H1 (cell line): Measurements from ENCODE around the gene UBE2J1. TPM values are rescaled to one million over a fixed set of nuclear protein-coding genes. Genes with fewer than 3 reads are reported as not detected.

Experiments used
- CTCF ChIA-PET: fragments of 300-600 bp; sonication (Branson Sonifier 250); formaldehyde crosslinking; loops from one replicate; lab custom pipeline; 2021; ENCODE audit not compliant: partially characterized antibody; lab: Charles Lee
- POLR2A ChIA-PET: fragments of 300-600 bp; sonication (Branson Sonifier 250); formaldehyde crosslinking; loops from one replicate; lab custom pipeline; 2021; ENCODE audit warnings: inconsistent platforms; ENCODE audit not compliant: partially characterized antibody; lab: Charles Lee
- DNase-seq, 2 experiments: peaks; one replicate each; pipeline versions ENCODE4 v3.0.0 to v3.0.0-alpha.2; 2010 to 2022; ENCODE audit warnings: low spot score in 2 of 2, low read depth in 1 of 2, mixed read lengths in 1 of 2
- FAIRE-seq: peaks from 2 replicates; lab custom pipeline; 2011; peaks lifted over from hg19 to GRCh38; lab: Jason Lieb, UNC
- H2AFZ ChIP-seq: 2 replicates; pipeline ENCODE4 v1.8.1; 2012; ENCODE audit warnings: low read length, inconsistent platforms
- H2AK5ac ChIP-seq: 2 replicates; pipeline ENCODE4 v1.6.1; 2013; ENCODE audit warnings: low read depth, low read length
- H2BK120ac ChIP-seq: replicated peaks from 2 replicates; pipeline ENCODE3; 2013; ENCODE audit warnings: low read depth, low read length, inconsistent platforms
- H2BK12ac ChIP-seq: 2 replicates; pipeline ENCODE4 v1.6.1; 2013; ENCODE audit warnings: low read depth, low read length
- H2BK15ac ChIP-seq: 2 replicates; pipeline ENCODE4 v1.6.1; 2013; ENCODE audit warnings: low read length
- H2BK20ac ChIP-seq: 2 replicates; pipeline ENCODE4 v1.6.1; 2013; ENCODE audit warnings: low read length
- H2BK5ac ChIP-seq: 2 replicates; pipeline ENCODE4 v1.6.1; 2013; ENCODE audit warnings: low read depth, low read length
- H3K14ac ChIP-seq: 2 replicates; pipeline ENCODE4 v1.6.1; 2013; ENCODE audit warnings: inconsistent platforms; ENCODE audit not compliant: insufficient read length
- H3K18ac ChIP-seq: 2 replicates; pipeline ENCODE4 v1.6.1; 2013; ENCODE audit warnings: low read length; ENCODE audit errors: extremely low read depth
- H3K23ac ChIP-seq: 2 replicates; pipeline ENCODE4 v1.6.1; 2013; ENCODE audit warnings: inconsistent platforms; ENCODE audit not compliant: insufficient read length
- H3K23me2 ChIP-seq: 2 replicates; pipeline ENCODE4 v1.6.1; 2013; ENCODE audit warnings: low read depth, low read length
- H3K27ac ChIP-seq: 2 replicates; pipeline ENCODE4 v1.6.1; 2011; ENCODE audit warnings: low read depth, low read length, inconsistent platforms
- H3K27me3 ChIP-seq, 4 experiments: replicated peaks in 1 of 4; 1 replicate in 1 of 4; 2 replicates in 3 of 4; pipeline versions ENCODE4 v1.6.1 to v1.8.1; 2011 to 2013; ENCODE audit warnings: low read length in 3 of 4, mild to moderate bottlenecking in 3 of 4, inconsistent platforms in 2 of 4, mixed read lengths in 2 of 4, moderate library complexity in 1 of 4; ENCODE audit not compliant: control insufficient read depth in 3 of 4, insufficient read depth in 3 of 4; ENCODE audit errors: extremely low read depth in 1 of 4
- H3K36me3 ChIP-seq, 4 experiments: 2 replicates each; pipeline versions ENCODE4 v1.6.1 to v1.8.1; 2011 to 2013; ENCODE audit warnings: mild to moderate bottlenecking in 4 of 4, low read length in 3 of 4, moderate library complexity in 2 of 4, control low read depth in 1 of 4, inconsistent platforms in 1 of 4; ENCODE audit not compliant: insufficient read depth in 4 of 4, control insufficient read depth in 2 of 4
- H3K4ac ChIP-seq: replicated peaks from 2 replicates; pipeline ENCODE3; 2013; ENCODE audit warnings: low read length, low read depth, mixed read lengths, inconsistent platforms; ENCODE audit not compliant: insufficient read length
- H3K4me1 ChIP-seq, 4 experiments: replicated peaks in 1 of 4; 1 replicate in 1 of 4; 2 replicates in 3 of 4; pipeline versions ENCODE4 v1.6.1 to v1.8.1; 2011 to 2013; ENCODE audit warnings: low read length in 3 of 4, inconsistent platforms in 2 of 4, mixed read lengths in 1 of 4; ENCODE audit not compliant: insufficient read depth in 4 of 4, control insufficient read depth in 3 of 4
- H3K4me2 ChIP-seq, 2 experiments: 2 replicates each; pipeline versions ENCODE4 v1.6.1 to v1.8.1; 2011 to 2013; ENCODE audit warnings: low read depth in 2 of 2, low read length in 2 of 2, control low read depth in 1 of 2, inconsistent platforms in 1 of 2, mild to moderate bottlenecking in 1 of 2; ENCODE audit not compliant: insufficient read depth in 1 of 2
- H3K4me3 ChIP-seq, 4 experiments: fragments of 200-600, 300-600 bp in 1 of 4; sonication (generic), shearing (Covaris generic), sonication (Bioruptor Twin) in 1 of 4; 2 replicates each; pipeline versions ENCODE4 v1.5.1 to v1.8.1; 2011 to 2016; ENCODE audit warnings: low read length in 4 of 4, low read depth in 3 of 4, control low read depth in 2 of 4, inconsistent platforms in 2 of 4, mild to moderate bottlenecking in 2 of 4, mixed read lengths in 1 of 4, moderate library complexity in 1 of 4; ENCODE audit not compliant: insufficient read depth in 2 of 4; ENCODE audit errors: extremely low read depth in 1 of 4
- H3K56ac ChIP-seq: replicated peaks from 2 replicates; pipeline ENCODE3; 2013; ENCODE audit warnings: low read depth, mild to moderate bottlenecking, mixed read lengths, low read length, inconsistent platforms; ENCODE audit not compliant: insufficient read length
- H3K79me1 ChIP-seq: 2 replicates; pipeline ENCODE4 v1.6.1; 2013; ENCODE audit warnings: low read depth, low read length, control low read depth
- H3K79me2 ChIP-seq, 2 experiments: 2 replicates each; pipeline versions ENCODE4 v1.6.1 to v1.8.1; 2012 to 2013; ENCODE audit warnings: low read length in 2 of 2, mild to moderate bottlenecking in 2 of 2, inconsistent platforms in 1 of 2; ENCODE audit not compliant: insufficient read depth in 2 of 2, control insufficient read depth in 1 of 2
- H3K9ac ChIP-seq, 4 experiments: replicated peaks in 1 of 4; 1 replicate in 1 of 4; 2 replicates in 3 of 4; pipeline versions ENCODE4 v1.6.1 to v1.8.1; 2011 to 2013; ENCODE audit warnings: low read depth in 3 of 4, low read length in 3 of 4, control low read depth in 2 of 4, mild to moderate bottlenecking in 2 of 4, moderate library complexity in 2 of 4, inconsistent platforms in 1 of 4; ENCODE audit errors: extremely low read depth in 1 of 4
- H3K9me3 ChIP-seq, 2 experiments: 2 replicates each; pipeline versions ENCODE4 v1.6.1 to v1.8.1; 2012 to 2013; ENCODE audit warnings: mild to moderate bottlenecking in 2 of 2, moderate library complexity in 2 of 2, control low read depth in 1 of 2, inconsistent platforms in 1 of 2, low read depth in 1 of 2, low read length in 1 of 2, mixed read lengths in 1 of 2; ENCODE audit not compliant: insufficient read depth in 2 of 2
- H4K20me1 ChIP-seq, 2 experiments: replicated peaks in 1 of 2; 2 replicates each; pipeline versions ENCODE3 to v1.8.1; 2011 to 2013; ENCODE audit warnings: inconsistent platforms in 2 of 2, low read length in 2 of 2, mild to moderate bottlenecking in 1 of 2; ENCODE audit not compliant: insufficient read depth in 2 of 2, control insufficient read depth in 1 of 2
- H4K5ac ChIP-seq: 2 replicates; pipeline ENCODE4 v1.6.1; 2013; ENCODE audit warnings: low read length, low read depth, mixed read lengths, inconsistent platforms; ENCODE audit not compliant: insufficient read length
- H4K8ac ChIP-seq: 2 replicates; pipeline ENCODE4 v1.8.0; 2013; ENCODE audit warnings: mild to moderate bottlenecking, moderate library complexity, low read length, inconsistent platforms; ENCODE audit not compliant: insufficient read depth; ENCODE audit errors: extremely low read depth
- H4K91ac ChIP-seq: replicated peaks from 2 replicates; pipeline ENCODE3; 2013; ENCODE audit warnings: low read length, mixed read lengths, inconsistent platforms; ENCODE audit not compliant: insufficient read length
- BRCA1 ChIP-seq: IDR thresholded peaks from 2 replicates; pipeline ENCODE4 v1.6.1; 2012; ENCODE audit warnings: low read depth, low read length, improper control_type of control experiment
- CBX5 ChIP-seq: fragments of 300-800, 300-1000 bp; sonication (generic); IDR thresholded peaks from 2 replicates; pipeline ENCODE4 v1.7.1; 2016; ENCODE audit warnings: antibody characterized with exemption, low read length, low read depth
- FOSL1 ChIP-seq: IDR thresholded peaks from 2 replicates; pipeline ENCODE4 v1.6.1; 2011; ENCODE audit warnings: mild to moderate bottlenecking, low read depth, low read length, moderate library complexity; ENCODE audit not compliant: insufficient read depth
- GABPA ChIP-seq: IDR thresholded peaks from 2 replicates; pipeline ENCODE4 v1.6.1; 2011; ENCODE audit warnings: mild to moderate bottlenecking, low read length, moderate library complexity, borderline replicate concordance; ENCODE audit not compliant: insufficient read depth
- GTF2F1 ChIP-seq: IDR thresholded peaks from 2 replicates; pipeline ENCODE4 v1.6.1; 2012; ENCODE audit warnings: low read depth, low read length, improper control_type of control experiment, borderline replicate concordance
- KDM1A ChIP-seq: fragments of 200-600, 300-600 bp; sonication (generic); IDR thresholded peaks from 2 replicates; pipeline ENCODE4 v1.7.1; 2016; ENCODE audit warnings: mild to moderate bottlenecking, low read length, borderline replicate concordance
- KDM4A ChIP-seq: IDR thresholded peaks from one replicate; pipeline ENCODE4 v1.7.1; 2012; ENCODE audit warnings: low read depth, mild to moderate bottlenecking, moderate library complexity, low read length, inconsistent platforms; ENCODE audit not compliant: severe bottlenecking
- NRF1 ChIP-seq: IDR thresholded peaks from 2 replicates; pipeline ENCODE4 v1.6.1; 2011; ENCODE audit warnings: mild to moderate bottlenecking, low read depth, low read length, improper control_type of control experiment
- POU5F1 ChIP-seq: IDR thresholded peaks from 2 replicates; pipeline ENCODE4 v1.6.1; 2011; ENCODE audit warnings: low read depth, mild to moderate bottlenecking, low read length, moderate library complexity
- RAD21 ChIP-seq, 2 experiments: IDR thresholded peaks in 1 of 2; conservative IDR thresholded peaks in 1 of 2; 2 replicates each; pipeline ENCODE4 v1.6.1; 2011; ENCODE audit warnings: low read depth in 2 of 2, low read length in 2 of 2, improper control_type of control experiment in 1 of 2, inconsistent platforms in 1 of 2, mild to moderate bottlenecking in 1 of 2, moderate library complexity in 1 of 2
- SIN3A ChIP-seq, 2 experiments: IDR thresholded peaks in 1 of 2; conservative IDR thresholded peaks in 1 of 2; 2 replicates each; pipeline ENCODE4 v1.6.1; 2011 to 2012; ENCODE audit warnings: low read length in 2 of 2, improper control_type of control experiment in 1 of 2, low read depth in 1 of 2, mild to moderate bottlenecking in 1 of 2
- SIRT6 ChIP-seq: IDR thresholded peaks from one replicate; pipeline ENCODE4 v1.7.1; 2012; ENCODE audit warnings: low read length, inconsistent platforms
- SIX5 ChIP-seq: IDR thresholded peaks from 2 replicates; pipeline ENCODE4 v1.6.1; 2011; ENCODE audit warnings: mild to moderate bottlenecking, low read depth, low read length
- SP1 ChIP-seq: IDR thresholded peaks from 2 replicates; pipeline ENCODE4 v1.6.1; 2011; ENCODE audit warnings: low read depth, low read length
- SP2 ChIP-seq: IDR thresholded peaks from 2 replicates; pipeline ENCODE4 v1.6.1; 2012; ENCODE audit warnings: mild to moderate bottlenecking, low read length, inconsistent platforms
- TCF12 ChIP-seq: IDR thresholded peaks from 2 replicates; pipeline ENCODE4 v1.6.1; 2011; ENCODE audit warnings: low read depth, mild to moderate bottlenecking, low read length
- polyA plus RNA-seq, 7 experiments: library from polyadenylated mRNA; depleted of rRNA in 3 of 7; stranded (reverse) in 5 of 7; unstranded in 2 of 7; fragments of >200 nt in 5 of 7; fragments of 200-250 nt in 2 of 7; gene quantifications; 1 replicate in 5 of 7; 2 replicates in 1 of 7; 4 replicates in 1 of 7; pipeline versions ENCODE4 v1.2.1 to v1.2.3, GENCODE V29; 2011 to 2013; ENCODE audit warnings: missing spikeins in 2 of 7, mixed read lengths in 2 of 7
- total RNA-seq: library from RNA; stranded (reverse); fragmentation: NEBNext Ultra II Directional; extraction: Animal tissue kit (Norgen Biotek cat#: 25700); gene quantifications from 2 replicates; pipeline ENCODE4 v1.2.1, GENCODE V29; 2021

The UBE2J1 gene
- total and polyA plus RNA-seq, 2 of the 8 experiments (the other 6 are each of a cell fraction or from before 2014, with no cell fraction given): 8.5 to 15.2 TPM

DNA sequence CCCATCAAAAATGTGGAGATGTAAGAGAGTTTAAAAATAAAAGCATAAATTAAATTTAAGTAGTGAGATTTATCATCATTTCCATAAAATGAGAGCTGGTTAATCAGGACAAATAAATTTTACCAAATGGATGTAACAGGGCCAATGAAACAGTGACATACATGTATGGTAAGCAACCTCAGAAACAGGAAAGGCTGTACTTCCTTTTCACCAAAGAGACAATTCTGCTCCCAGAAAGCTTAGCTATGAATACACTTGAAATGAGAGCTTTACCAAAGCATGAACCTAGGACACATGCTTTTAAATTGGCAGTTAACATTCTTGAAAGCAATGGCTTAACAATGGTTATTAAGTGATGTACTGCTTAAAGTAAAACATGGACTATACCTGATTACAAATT is 12.1 kb upstream of the UBE2J1 start:
- Histone ChIP-seq H3K27ac (no peak overlapping the region), H2BK5ac (no peak overlapping the region), H3K23ac (no peak overlapping the region), H4K20me1 (peaks cover 0 to 2% of the 10 kb centered on the region in 2 experiments), H3K4me1 (no peaks in the 10 kb centered on the region), H3K9ac (no peak overlapping the region), H3K56ac (no peak overlapping the region), H2BK15ac (no peak overlapping the region), H3K4me3 (no peak overlapping the region), H2BK12ac (no peak overlapping the region), H2AFZ (no peak overlapping the region), H2BK20ac (no peak overlapping the region), H3K27me3 (no peaks in the 10 kb centered on the region), H3K4ac (no peak overlapping the region), H3K9me3 (no peaks in the 10 kb centered on the region), H3K79me2 (no peaks in the 10 kb centered on the region), H3K79me1 (no peaks in the 10 kb centered on the region), H2BK120ac (no peak overlapping the region), H3K4me2 (no peak overlapping the region), H4K5ac (no peak overlapping the region), H3K18ac (no peak overlapping the region), H3K23me2 (no peaks in the 10 kb centered on the region; the same call in 1 of the 2 replicates), H3K36me3 (0 out of 8 replicates have a peak, but pooled peaks cover 0 to 5% (median 0%) of the 10 kb centered on the region in 4 experiments), H3K14ac (no peak overlapping the region), H4K8ac (no peak overlapping the region), H2AK5ac (no peak overlapping the region), H4K91ac (no peak overlapping the region)
- DNase-seq (no peak), FAIRE-seq (no peak)
- CTCF ChIA-PET: interaction anchor here (0.8 to 11.3 kb wide), 5 partner anchors 14 to 62 kb away, joined by 3 to 133 read pairs (median 6); partner anchors contain the start of genes GABRR2 and UBE2J1
- POLR2A ChIA-PET: interaction anchor here (1.4 kb wide), 2 partner anchors 12 to 16 kb away, joined by 3 to 5 read pairs; no protein-coding TSS in a partner anchor
- no peak for TF ChIP-seq GTF2F1
- TF ChIP-seq FOSL1: no peak
- no peak for TF ChIP-seq POU5F1
- no peak for TF ChIP-seq SP2
- TF ChIP-seq GABPA: no peak
- TF ChIP-seq SIRT6: no peak
- no peak for TF ChIP-seq SIN3A (conservative IDR thresholded peaks at IDR 0.05 in 1 of 2, IDR thresholded peaks at IDR 0.05 in 1 of 2; ENCODE audit: low read depth in 1 of 2, low read length in 2 of 2)
- TF ChIP-seq BRCA1: no peak
- no peak for TF ChIP-seq RAD21 (IDR thresholded peaks at IDR 0.05 in 1 of 2, conservative IDR thresholded peaks at IDR 0.05 in 1 of 2; ENCODE audit: low read depth in 2 of 2, low read length in 2 of 2)
- TF ChIP-seq SP1: no peak
- no peak for TF ChIP-seq KDM4A
- no peak for TF ChIP-seq NRF1
- TF ChIP-seq SIX5: no peak
- TF ChIP-seq TCF12: no peak
- TF ChIP-seq CBX5: no peak
- TF ChIP-seq KDM1A: no peak
